HG03175 (cell line): Measurements from ENCODE around the gene ZNF317.

Source experiments
- ATAC-seq: cut with Tn5 transposase; IDR thresholded peaks from one replicate; pipeline ENCODE4 v1.9.1; 2021; ENCODE audit warnings: mild to moderate bottlenecking, moderate library complexity; ENCODE audit not compliant: unreplicated experiment

The ZNF317 gene

DNA sequence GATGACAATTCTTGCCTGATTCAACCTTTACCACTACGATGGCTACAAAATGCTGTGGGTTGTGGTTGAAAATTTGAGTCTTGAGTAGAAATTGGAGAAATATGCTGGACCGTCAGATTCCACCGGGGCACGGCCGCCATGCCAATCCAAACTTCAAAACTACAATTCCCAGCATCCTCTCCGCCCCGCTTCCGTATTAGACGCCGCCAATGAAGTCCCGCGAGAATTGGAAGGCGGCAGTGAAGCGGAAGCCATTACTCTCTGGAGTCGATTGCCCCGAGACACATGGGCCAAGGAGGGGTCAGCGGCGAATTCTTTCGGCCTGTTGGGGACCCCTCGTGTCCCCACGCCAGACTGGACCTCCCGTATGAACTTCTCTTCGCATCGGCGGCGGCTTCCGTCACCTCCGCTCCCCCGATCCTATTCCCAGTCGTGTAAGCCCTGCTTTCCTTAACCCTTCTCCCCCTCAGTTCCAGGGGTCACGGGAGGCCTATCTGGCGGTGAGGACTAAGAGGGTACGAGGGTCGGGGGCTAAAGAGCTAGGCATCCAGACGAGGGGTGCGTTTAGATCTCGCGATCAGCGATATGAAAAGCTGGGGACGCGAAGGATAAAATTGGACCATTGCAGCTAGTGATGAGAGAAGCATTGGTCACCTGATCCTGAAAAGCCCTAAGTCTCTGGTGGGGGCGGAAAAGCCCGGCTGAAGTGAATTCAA lies at the start of gene ZNF317:
TSS of gene ZNF317 (plus strand) at position 239 of the 716 bp plus-strand sequence. CDS start 15,620 bp downstream, outside the sequence.
- peak; percentile 94 for ATAC-seq

DNA sequence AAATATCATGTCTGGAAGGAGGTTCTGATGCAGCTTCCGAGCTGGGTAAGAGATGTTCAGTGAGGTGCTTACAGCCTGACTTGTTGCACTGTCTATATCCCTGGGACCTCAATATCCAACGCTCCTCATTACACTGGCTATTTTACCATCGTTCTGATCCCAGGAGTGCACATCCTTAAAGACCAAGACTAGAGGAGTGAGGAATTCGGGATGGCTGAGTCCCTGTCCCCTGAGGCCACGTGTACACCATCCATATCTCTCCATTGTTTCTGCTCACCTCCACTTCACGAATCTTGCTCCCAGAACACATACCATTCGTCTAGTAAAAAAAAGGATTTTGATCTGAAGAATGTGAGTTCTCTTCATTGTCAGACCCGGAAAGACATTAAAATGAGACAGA lies 32.8 kb upstream of the ZNF317 start, which contains the start of gene OR7G2:
TSS of gene OR7G2 (minus strand) at position 101 of the 400 bp plus-strand sequence. CDS start 4,232 bp downstream, outside the sequence.
- no peak for ATAC-seq

DNA sequence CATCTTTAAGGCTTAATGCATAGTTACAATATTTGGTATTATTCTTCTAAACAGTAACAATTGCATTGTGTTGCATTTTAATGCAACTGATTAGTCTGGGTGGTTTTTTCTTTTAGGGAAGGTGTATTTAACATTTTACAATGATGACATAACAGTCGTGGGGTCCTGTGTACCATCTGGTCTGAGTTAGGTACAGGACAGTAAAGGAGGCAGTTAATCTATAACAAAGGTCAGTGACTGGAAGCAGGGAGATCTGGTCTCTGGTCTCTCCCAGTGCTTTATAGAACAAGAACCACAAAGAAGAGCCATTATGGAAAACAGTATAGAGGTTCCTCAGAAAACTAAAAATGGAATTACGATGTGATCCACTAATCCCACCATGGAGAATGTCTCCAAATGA lies 30.2 kb upstream of the ZNF317 start:
- ATAC-seq, result no peak

DNA sequence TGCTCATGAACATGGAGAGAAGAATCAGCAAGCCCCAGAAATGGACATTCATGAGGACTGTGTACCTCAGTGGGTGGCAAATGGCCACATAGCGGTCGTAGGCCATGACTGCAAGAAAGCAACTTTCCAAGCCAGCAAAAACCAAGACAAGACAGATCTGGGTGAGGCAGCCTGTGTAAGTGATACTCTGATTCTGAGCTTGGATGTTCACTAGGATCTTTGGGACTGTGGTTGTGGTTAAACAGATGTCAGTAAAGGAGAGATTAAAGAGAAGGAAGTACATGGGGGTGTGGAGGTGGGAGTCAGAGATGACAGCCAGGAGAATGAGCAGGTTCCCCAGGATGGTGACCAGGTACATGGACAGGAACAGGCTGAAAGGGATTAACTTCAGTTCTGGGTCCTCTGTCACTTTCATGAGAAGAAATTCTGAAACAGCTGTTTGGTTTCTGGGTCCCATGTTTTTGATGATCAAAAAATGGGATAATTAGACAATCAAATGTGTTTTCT lies 24.8 kb upstream of the ZNF317 start, which contains the start of gene OR7G1:
TSS of gene OR7G1 (minus strand) at position 457 of the 507 bp plus-strand sequence. CDS start at position 457, 0 bp downstream.
- ATAC-seq, result no peak

DNA sequence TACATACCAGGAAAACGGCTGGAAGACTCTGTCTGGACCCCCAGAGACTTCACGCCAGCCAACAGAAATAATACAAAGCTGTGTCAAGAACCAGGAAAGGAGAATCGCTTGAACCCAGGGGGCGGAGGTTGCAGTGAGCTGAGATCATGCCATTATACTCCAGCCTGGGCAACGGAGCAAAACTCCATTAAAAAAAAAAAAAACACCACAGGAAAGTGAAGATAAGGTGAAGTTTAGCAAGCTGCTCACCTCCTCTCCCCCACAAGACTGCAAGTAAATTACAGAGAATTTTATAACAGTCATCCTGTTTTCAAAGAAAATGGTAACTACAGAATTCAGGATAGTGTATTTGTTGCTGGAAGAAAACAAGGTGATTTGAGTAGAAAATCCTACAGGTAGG lies 23.6 kb upstream of the ZNF317 start:
- ATAC-seq, result no peak

DNA sequence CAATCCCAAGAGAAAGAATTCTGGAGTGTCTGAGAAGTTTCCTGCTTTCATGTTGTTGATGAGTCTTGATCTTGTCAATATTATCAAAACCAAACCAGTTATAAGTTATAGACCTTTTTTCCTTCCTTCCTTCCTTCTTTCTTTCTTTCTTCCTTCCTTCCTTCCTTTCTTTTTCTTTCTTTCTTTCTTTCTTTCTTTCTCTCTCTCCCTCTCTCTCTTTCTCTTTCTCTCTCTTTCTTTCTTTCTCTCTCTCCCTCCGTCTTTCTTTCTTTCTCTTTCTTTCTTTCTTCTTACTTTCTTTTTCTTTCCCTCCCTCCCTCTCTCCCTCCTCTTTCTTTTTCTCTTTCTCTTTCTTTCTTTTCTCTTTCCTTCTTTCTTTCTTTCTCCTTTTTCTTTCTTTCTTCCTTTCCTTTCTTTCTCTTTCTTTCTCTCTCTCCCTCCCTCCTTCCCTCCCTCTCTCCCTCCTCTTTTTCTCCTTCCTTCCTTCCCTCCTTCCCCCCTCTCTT lies 13.2 kb upstream of the ZNF317 start, which contains the start of gene OR7G3:
TSS of gene OR7G3 (minus strand) at position 51 of the 506 bp plus-strand sequence. CDS start at position 51, 0 bp downstream.
- no peak for ATAC-seq

DNA sequence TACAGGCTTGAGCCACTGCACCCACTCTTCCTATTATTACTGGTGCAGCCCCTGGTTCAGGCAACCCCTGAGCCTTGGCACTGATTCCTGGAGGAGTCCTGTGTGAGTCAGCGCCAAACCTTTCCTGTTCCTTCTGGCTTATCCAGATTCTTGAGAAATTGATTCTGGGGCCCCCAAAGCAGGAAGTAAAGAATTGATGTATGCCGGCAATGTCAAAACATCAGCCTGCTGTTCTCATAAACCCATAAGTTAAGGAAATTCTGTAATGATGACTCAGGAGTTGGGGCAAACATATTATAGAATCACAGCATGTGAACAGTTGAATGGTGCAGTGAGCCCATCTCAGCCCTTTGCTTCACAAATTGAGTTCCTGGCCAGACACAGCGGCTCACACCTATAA lies 12.0 kb upstream of the ZNF317 start:
- ATAC-seq, result no peak

DNA sequence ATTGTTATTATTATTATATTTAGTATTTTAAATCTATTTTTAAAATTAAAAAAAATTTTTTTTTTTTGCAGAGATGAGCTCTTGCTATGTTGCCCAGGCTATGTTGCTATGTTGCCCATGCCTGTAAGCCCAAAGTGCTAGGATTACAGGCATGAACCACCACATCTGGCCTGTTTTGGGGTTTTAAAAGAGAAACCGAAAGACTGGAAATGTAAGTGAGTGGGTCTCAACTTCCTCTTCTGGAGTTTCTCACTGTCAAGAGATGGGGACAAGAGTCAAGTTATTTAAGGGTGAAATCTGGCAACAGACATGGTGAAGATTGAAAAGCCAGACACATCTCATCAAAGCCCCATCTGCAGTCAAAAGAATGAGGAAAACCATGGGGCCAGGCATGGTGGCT lies 9.2 kb upstream of the ZNF317 start:
- no peak for ATAC-seq

DNA sequence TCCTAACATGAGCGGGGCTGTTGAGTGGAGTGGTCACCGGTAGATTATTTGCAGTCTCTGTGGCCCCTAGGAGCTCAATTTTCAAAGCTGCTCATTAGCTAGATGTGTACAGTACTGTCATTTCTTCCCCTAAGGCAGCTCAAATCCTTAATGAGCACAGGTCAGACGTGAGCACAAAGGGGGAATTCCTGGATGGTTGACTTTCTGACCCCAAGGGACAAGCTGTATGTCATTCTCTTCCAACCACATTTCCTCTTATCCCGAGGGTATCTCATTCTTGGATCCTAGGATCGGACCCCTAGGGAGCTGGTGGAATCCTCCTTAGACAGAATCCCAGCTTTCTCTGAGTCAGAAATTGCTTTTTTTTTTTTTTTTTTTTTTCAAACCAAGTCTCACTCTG lies 7.8 kb upstream of the ZNF317 start:
- no peak for ATAC-seq

DNA sequence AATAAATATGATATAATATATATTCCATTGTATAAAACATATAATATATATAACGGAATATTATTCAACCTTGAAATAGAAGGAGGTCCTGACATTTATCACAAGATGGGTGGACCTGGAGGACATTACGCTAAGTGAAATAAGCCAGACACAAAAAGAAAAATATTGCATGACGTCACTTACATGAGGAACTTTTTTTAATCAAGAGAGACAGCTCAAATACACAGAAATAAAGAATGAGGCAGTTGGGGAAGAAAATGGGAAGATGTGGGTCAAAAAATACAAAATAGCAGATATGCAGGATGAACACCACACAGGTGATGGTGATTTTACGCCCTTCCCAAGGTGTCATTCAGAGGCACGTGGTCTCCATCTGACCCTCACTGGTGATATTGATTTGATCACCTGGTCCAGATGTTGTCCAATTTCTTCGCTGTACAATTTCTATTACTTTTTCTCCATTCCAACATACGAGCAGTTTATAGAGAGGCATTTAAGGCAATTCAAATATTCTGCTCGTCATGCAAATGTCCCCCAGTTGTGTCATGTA lies 513 bp upstream of the ZNF317 start:
- ATAC-seq, result no peak

DNA sequence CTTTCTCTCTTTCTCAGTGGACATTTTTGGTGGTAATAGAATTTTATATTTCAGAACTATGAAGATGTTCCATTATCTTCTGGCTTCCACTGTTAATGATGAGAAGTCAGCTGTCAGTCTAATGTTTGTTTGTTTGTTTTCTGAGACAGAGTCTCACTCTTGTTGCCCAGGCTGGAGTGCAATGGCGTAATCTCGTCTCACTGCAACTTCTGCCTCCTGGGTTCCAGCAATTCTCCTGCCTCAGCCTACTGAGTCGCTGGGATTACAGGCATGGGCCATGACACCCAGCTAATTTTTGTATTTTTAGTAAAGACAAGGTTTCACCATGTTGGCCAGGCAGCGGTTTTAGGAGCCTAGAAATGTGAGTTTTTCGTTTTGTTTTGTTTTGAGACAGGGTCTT lies 4.7 kb downstream of the ZNF317 start:
- no peak for ATAC-seq

DNA sequence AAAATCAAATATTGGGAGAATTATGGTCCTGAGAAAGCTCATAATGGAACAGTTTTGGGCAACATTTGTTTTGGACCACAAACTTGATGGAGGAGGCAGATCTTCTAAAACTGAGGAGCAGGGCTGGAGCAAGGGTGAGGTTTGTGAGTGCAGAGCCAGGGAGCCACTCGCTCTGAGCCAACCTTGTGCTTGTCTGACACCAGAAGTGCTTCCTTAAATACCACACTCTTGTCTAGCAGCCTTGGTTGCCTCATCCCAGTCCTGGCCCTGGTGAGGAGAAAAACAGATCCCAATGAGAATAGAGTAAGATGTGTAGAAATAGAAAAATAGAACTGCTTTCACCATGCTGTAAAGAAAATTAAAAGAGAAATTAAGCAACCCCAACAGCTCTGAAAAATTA lies 6.7 kb downstream of the ZNF317 start:
- no peak for ATAC-seq

DNA sequence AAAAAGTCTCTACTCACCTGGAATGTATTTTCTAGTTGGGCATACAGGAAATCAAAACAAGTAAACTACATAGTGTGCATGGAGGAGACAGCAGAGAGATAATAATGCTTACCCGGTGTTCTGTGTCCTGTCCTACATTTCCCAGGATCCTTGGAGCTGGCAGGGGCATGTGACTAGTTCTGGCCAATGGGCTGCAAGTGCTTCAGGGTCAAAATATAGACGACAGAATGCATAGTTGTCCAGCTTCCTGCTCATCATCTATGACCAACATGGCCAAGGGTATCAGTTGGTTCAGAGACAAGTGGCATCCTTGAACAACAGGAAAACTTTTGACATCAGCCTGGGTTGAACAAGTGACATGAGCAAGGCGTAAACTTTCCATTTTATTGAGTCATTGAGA lies 8.5 kb downstream of the ZNF317 start:
- no peak for ATAC-seq

DNA sequence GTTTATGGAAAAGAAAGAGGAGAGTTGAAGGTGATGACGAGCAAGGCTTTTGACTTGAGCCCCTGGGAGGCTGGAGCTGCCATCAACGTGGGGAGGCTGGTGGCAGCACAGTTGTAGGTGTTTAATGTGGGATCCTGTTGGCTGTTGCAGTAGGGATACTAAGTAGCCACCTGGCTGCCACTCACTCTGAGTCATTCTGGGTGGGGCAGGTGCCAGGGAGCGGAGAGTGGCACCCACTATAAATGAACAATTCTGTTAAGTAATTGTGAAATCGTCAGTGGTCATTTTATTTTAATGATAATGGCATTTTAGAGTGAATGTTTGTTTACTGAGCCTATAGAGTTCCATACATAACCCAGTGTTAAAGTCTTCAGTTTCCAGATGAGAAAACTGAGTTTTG lies 9.8 kb downstream of the ZNF317 start:
- no peak for ATAC-seq

DNA sequence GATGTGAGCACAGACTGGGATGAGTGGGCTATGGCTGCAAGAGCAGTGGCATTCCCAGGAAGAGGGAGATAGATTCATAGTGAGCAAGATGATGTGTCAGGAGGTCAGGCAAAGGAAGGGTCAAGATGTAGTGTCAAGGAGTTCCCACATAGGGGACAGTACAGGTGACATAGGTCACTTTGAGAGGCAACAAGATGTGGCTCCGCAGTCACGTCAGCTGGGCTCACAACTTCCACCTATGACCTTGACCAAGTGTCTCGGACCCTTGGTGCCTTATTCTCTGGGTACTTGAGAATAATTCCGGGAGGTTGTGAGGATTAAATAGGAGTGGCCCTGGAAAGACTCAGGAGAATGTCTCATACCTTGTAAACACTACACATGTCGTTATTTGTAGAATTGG lies 10.5 kb downstream of the ZNF317 start:
- no peak for ATAC-seq

DNA sequence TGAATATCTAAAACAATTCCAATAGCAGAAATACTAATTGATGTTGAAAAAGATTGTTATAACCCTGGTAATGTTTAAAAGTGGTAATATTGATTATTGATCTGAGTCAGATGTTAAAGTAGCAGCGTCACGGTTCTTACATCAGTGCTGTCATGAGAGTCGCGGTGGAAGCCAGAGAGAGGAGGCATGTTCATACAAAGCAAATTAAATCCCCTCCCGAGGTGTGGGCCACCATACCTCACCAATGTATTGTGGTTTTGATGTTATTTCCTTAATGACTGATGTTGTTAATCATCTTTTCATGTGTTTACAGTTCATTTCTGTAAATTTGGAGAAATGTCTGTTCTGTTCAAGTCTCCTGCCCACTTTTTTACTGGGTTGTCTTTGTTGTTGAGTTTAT lies 11.2 kb downstream of the ZNF317 start:
- ATAC-seq, result no peak

DNA sequence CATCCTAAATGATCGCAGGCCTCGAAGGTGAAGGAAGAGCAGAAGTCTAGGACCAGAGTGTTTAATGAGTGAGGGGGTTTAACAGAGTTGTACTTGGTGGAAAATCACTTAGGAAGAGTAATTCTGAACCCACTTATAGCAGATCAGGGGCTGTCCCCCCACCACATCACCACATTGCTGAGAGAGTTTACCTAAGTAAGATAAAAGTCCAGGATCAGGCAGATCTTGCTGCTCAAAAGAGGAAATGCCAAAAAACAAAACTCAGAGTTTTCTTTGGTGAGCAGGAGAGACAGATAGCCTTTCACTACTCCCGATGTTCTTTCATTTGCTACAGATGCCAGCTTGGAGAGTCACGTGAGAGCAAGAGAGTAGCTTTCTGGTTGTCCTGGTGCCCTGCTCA lies 15.4 kb downstream of the ZNF317 start:
- ATAC-seq, result no peak

DNA sequence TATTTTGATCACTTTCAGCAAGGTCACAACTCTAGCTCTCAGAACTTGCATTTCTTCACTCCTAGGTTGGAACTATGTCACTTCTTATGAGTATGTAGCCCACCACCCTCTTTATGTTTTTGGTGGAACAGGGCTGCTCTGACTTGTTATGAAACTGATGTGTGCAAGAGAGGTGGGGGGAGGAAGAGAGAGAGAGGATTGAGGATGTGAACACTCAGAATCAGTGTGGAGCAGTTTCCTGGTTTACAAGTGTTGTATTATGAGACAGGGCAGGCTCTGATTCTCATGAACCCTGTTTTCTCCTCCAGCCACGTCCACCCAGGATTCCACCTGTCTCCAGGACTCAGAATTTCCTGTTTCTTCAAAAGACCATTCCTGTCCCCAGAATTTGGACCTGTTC lies 16.1 kb downstream of the ZNF317 start:
- no peak for ATAC-seq

DNA sequence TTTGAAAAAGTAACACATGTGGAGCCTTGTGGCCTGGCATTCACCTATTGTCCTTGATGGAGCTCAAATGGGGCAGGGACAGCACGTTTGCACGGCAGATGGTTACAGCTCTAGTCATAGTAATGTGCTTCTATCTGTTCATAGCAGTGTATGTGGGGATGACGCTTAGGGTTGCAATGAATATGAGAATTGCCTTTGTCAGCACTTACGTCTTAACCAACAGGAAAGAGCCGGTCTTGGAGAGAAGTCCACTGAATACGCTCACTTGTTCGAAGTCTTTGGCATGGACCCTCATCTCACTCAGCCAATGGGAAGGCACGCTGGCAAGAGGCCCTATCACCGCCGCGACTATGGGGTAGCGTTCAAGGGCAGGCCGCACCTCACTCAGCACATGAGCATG lies 19.7 kb downstream of the ZNF317 start:
- ATAC-seq, result no peak

DNA sequence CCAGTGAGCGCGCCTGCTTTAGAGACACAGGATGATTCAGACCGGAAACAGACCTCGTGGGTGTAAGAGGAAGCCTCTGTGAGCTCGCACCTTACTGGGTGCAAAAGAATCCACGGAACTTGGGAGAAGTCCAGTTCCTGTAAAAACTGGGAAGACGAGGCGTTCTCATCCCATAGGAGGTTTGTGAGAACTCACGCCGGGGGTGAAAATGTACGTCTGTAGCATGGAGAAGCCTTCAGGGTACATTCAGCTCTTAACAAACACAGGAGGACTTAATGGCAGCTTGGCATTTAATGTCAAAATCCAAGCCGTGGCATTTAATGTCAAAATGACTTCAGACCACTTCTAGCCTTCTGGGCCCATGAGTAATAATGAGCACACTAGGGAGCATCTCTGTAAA lies 21.2 kb downstream of the ZNF317 start:
- ATAC-seq, result no peak

DNA sequence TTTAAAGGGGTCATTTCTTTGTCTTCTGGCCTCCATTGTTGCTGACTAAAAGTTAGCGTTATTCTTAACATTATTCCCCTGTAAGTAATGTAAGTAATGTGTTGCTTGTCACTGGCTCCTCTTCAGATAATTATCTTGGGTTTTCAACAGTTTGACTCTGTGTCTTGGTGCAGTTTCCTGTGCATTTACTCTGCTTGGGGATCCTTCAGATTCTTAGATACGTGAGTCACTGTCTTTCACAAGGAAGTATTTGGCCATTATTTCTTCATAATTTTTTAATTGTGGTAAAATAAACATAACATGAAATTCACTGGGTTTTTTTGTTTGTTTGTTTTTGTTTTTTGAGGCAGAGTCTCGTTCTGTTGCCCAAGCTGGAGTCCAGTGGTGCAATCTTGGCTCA lies 25.1 kb downstream of the ZNF317 start:
- no peak for ATAC-seq

DNA sequence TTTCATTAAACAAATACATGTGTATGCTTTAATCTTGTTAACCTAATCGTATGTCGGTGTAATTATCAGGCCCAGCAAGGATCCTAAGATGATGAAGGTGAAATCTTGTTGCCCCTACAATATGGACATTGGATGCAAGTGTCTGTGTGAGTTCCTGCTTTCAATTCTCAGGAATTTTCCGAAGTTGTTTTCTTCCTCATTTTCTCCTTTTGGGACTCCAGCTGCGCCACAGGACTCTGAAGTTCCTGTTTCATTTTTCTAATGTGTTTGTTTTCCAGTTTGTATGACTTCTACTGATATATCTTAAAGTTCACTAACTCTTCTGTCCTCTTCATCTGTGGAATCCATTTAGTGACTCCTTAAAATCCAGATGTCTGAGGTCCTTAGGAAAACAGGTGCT lies 26.6 kb downstream of the ZNF317 start:
- ATAC-seq, result no peak
